Esophagus muscularis mucosa (tissue), 4 donors: ENCODE measurements around the gene LMBR1L. TPM values are rescaled to one million over a fixed set of nuclear protein-coding genes. Genes with fewer than 3 reads are reported as not detected.
A peak's percentile ranks its signal among the peaks of the same experiment; 100 is the strongest.

Source experiments
- DNase-seq: peaks from one replicate; pipeline ENCODE4 v3.0.0-alpha.2; 2017; ENCODE audit errors: extremely low spot score
- H3K27ac ChIP-seq, 4 donors: fragments of 200-600 bp; sonication (generic); replicated peaks in 1 of 4; 1 replicate in 3 of 4; 2 replicates in 1 of 4; pipeline ENCODE4 v1.5.1; 2016 to 2019; ENCODE audit warnings: mild to moderate bottlenecking in 1 of 4
- H3K27me3 ChIP-seq, 4 donors: fragments of 200-600 bp; sonication (generic); one replicate each; pipeline versions ENCODE4 v1.5.1 to v1.6.0; 2016 to 2019
- H3K36me3 ChIP-seq, 4 donors: fragments of 200-600 bp; sonication (generic); one replicate each; pipeline ENCODE4 v1.5.1; 2016 to 2019
- H3K4me1 ChIP-seq, 4 donors: fragments of 200-600 bp; sonication (generic); one replicate each; pipeline ENCODE4 v1.5.1; 2016 to 2019
- H3K4me3 ChIP-seq, 4 donors: fragments of 200-600 bp; sonication (generic); 1 replicate in 2 of 4; 2 replicates in 2 of 4; pipeline ENCODE4 v1.5.1; 2016 to 2019; ENCODE audit warnings: mild to moderate bottlenecking in 4 of 4, moderate library complexity in 1 of 4
- H3K9me3 ChIP-seq, 4 donors: fragments of 200-600 bp; sonication (generic); 1 replicate in 3 of 4; 2 replicates in 1 of 4; pipeline ENCODE4 v1.5.1; 2016 to 2019
- CTCF ChIP-seq, 3 experiments: fragments of 200-600 bp in 2 of 3; fragments of 450-650 bp in 1 of 3; sonication (generic) in 2 of 3; IDR thresholded peaks; one replicate each; pipeline ENCODE4 v1.5.1; 2017 to 2019; ENCODE audit warnings: antibody characterized with exemption in 3 of 3, mild to moderate bottlenecking in 2 of 3, moderate library complexity in 1 of 3
- EP300 ChIP-seq: sonication (generic); formaldehyde crosslinking; IDR thresholded peaks from one replicate; pipeline ENCODE4 v1.6.1; 2017; ENCODE audit warnings: antibody characterized with exemption
- POLR2A ChIP-seq: fragments of 450-650 bp; IDR thresholded peaks from one replicate; pipeline ENCODE4 v1.6.1; 2017; ENCODE audit warnings: antibody characterized with exemption, moderate library complexity, mild to moderate bottlenecking, low read depth
- POLR2AphosphoS5 ChIP-seq, 2 donors: sonication (generic); formaldehyde crosslinking; IDR thresholded peaks; one replicate each; pipeline ENCODE4 v1.6.1; 2017; ENCODE audit warnings: antibody characterized with exemption in 2 of 2
- WGBS: methylation state at CpG from one replicate; pipeline ENCODE4 v1.1.5; 2018; 5-methylcytosine and 5-hydroxymethylcytosine counted together
- intact Hi-C: fragments of 100-400 bp; cut with DNase I; formaldehyde crosslinking; loops from one replicate; pipeline ENCODE4 v1.15.1; 2023
- total RNA-seq, 4 donors: library from RNA; depleted of rRNA; stranded (reverse); fragments of >200 nt; gene quantifications; one replicate each; pipeline versions ENCODE4 v1.1.0 to v1.2.1, GENCODE V29; 2016

The LMBR1L gene
- total RNA-seq, 4 donors from 2014 or later, result 24.7 to 54.0 (median 34.3) TPM

GRCh38 chr12:49058366-49059044, 52.1 kb downstream of the LMBR1L start:
- Histone ChIP-seq H3K36me3 (peaks cover 13 to 19% (median 17%) of the 10 kb centered on the region in 4 donors), H3K27ac (peak overlapping the region; percentile 96 to 98 (median 96)), H3K27me3 (no peaks in the 10 kb centered on the region), H3K4me1 (peaks cover 42 to 64% (median 55%) of the 10 kb centered on the region in 4 donors), H3K4me3 (peak overlapping the region; percentile 77 to 100 (median 98)), H3K9me3 (no peaks in the 10 kb centered on the region)
- intact Hi-C loops, result no loop called here
- 16% methylated on average over 4 of the region's 5 CpGs for WGBS
- TF ChIP-seq POLR2A (no peak), EP300 (no peak), POLR2AphosphoS5 (IDR thresholded peaks at IDR 0.05) (no peak), CTCF (IDR thresholded peaks at IDR 0.05) (no peak)
- no peak for DNase-seq

GRCh38 chr12:49057888-49058287, 52.8 kb downstream of the LMBR1L start:
- no peak for TF ChIP-seq EP300
- no peak for TF ChIP-seq POLR2AphosphoS5 (IDR thresholded peaks at IDR 0.05)
- TF ChIP-seq POLR2A, result no peak
- no peak for TF ChIP-seq CTCF (IDR thresholded peaks at IDR 0.05)
- Histone ChIP-seq H3K9me3 (no peaks in the 10 kb centered on the region), H3K27me3 (no peaks in the 10 kb centered on the region), H3K36me3 (peaks cover 19 to 25% (median 23%) of the 10 kb centered on the region in 4 donors), H3K4me1 (peaks cover 42 to 64% (median 55%) of the 10 kb centered on the region in 4 donors), H3K27ac (peak overlapping the region; percentile 24 to 98 (median 66)), H3K4me3 (peak overlapping the region; percentile 77 to 100 (median 98))
- WGBS, result 2% methylated on average over 4 of the region's 4 CpGs
- DNase-seq, result no peak
- intact Hi-C loops, result no loop called here

- intact Hi-C loops, result no loop called here
- WGBS, result 35% methylated on average over 7 of the region's 7 CpGs
- peaks cover 42 to 56% (median 50%) of the 10 kb centered on the region in 4 donors for H3K4me1 ChIP-seq
- no peaks in the 10 kb centered on the region for H3K9me3 ChIP-seq
- no peak for DNase-seq
- TF ChIP-seq CTCF (IDR thresholded peaks at IDR 0.05), result no peak
- peak in 1 of 2 donors; percentile 77 for TF ChIP-seq POLR2AphosphoS5 (IDR thresholded peaks at IDR 0.05)
- TF ChIP-seq EP300, result no peak
- H3K27me3 ChIP-seq, result no peaks in the 10 kb centered on the region
- peak overlapping the region; percentile 24 to 98 (median 38) for H3K27ac ChIP-seq
- peaks cover 36 to 42% (median 41%) of the 10 kb centered on the region in 4 donors for H3K36me3 ChIP-seq
- H3K4me3 ChIP-seq, result peak overlapping the region; percentile 21 to 100 (median 87)
These were observed 54.5 kb downstream of the LMBR1L start for GRCh38 chr12:49055978-49056754.

GRCh38 chr12:49055092-49055491, 55.6 kb downstream of the LMBR1L start:
- Histone ChIP-seq H3K27me3 (no peaks in the 10 kb centered on the region), H3K4me1 (peaks cover 42 to 52% (median 47%) of the 10 kb centered on the region in 4 donors), H3K9me3 (no peaks in the 10 kb centered on the region), H3K36me3 (peaks cover 47 to 53% (median 51%) of the 10 kb centered on the region in 4 donors), H3K27ac (no peak overlapping the region), H3K4me3 (no peak overlapping the region)
- WGBS, result 63% methylated on average over 4 of the region's 4 CpGs
- no peak for DNase-seq
- intact Hi-C loops, result no loop called here
- TF ChIP-seq EP300 (no peak), POLR2AphosphoS5 (IDR thresholded peaks at IDR 0.05) (no peak), POLR2A (no peak), CTCF (IDR thresholded peaks at IDR 0.05) (no peak)
